PC-9 (cell line): ENCODE results near the gene HAL.

ENCODE experiments used
- EZH2 ChIP-seq: fragments of 200-600 bp; sonication (generic); IDR thresholded peaks from 2 replicates; pipeline ENCODE4 v1.8.0; 2017; ENCODE audit warnings: antibody characterized with exemption, low read depth
- TF ChIP-seq, protein P1 (sequence below): fragments of 200-600 bp; sonication (generic); conservative IDR thresholded peaks from 2 replicates; pipeline ENCODE4 v1.6.1; 2017; ENCODE audit warnings: mixed run types, antibody characterized with exemption, mild to moderate bottlenecking, moderate library complexity

GRCh38 chr12:95944108-95944704 lies 51.9 kb downstream of the HAL start:
- TF ChIP-seq, protein P1, sequence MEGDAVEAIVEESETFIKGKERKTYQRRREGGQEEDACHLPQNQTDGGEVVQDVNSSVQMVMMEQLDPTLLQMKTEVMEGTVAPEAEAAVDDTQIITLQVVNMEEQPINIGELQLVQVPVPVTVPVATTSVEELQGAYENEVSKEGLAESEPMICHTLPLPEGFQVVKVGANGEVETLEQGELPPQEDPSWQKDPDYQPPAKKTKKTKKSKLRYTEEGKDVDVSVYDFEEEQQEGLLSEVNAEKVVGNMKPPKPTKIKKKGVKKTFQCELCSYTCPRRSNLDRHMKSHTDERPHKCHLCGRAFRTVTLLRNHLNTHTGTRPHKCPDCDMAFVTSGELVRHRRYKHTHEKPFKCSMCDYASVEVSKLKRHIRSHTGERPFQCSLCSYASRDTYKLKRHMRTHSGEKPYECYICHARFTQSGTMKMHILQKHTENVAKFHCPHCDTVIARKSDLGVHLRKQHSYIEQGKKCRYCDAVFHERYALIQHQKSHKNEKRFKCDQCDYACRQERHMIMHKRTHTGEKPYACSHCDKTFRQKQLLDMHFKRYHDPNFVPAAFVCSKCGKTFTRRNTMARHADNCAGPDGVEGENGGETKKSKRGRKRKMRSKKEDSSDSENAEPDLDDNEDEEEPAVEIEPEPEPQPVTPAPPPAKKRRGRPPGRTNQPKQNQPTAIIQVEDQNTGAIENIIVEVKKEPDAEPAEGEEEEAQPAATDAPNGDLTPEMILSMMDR: no peak
- TF ChIP-seq EZH2: no peak
